A549 (cell line): ENCODE data around the gene DLX1.

Source experiments
- BCL3 ChIP-seq: fragments of >200 bp; sonication (Bioruptor Twin); formaldehyde crosslinking; IDR thresholded peaks from 3 replicates; pipeline ENCODE4 v1.6.1; 2016
- CBX8 ChIP-seq: fragments of 200-600 bp; sonication (generic); IDR thresholded peaks from 2 replicates; pipeline ENCODE4 v1.6.1; 2016
- CEBPB ChIP-seq, 2 experiments: fragments of >200 bp in 1 of 2; sonication (Bioruptor Twin) in 1 of 2; formaldehyde crosslinking in 1 of 2; IDR thresholded peaks; 2 replicates each; pipeline ENCODE4 v1.6.1; 2012 to 2016
- CHD2 ChIP-seq: fragments of 150-350 bp; IDR thresholded peaks from 2 replicates; pipeline ENCODE4 v1.6.1; 2014; ENCODE audit warnings: low read length; ENCODE audit not compliant: partially characterized antibody
- CTCF ChIP-seq: fragments of >200 bp; sonication (Bioruptor Twin); formaldehyde crosslinking; IDR thresholded peaks from 3 replicates; pipeline ENCODE4 v1.5.1; 2016
- EP300 ChIP-seq, 2 experiments: fragments of >200 bp; sonication (Bioruptor Twin); formaldehyde crosslinking; IDR thresholded peaks; 2 replicates in 1 of 2; 3 replicates in 1 of 2; pipeline ENCODE4 v1.6.1; 2016 to 2017
- FOXS1 ChIP-seq: fragments of 250-450 bp; sonication (Bioruptor Pico); IDR thresholded peaks from 2 replicates; pipeline ENCODE4 v1.5.0; 2020; ENCODE audit warnings: mild to moderate bottlenecking, moderate library complexity
- PBX3 ChIP-seq: IDR thresholded peaks from 2 replicates; pipeline ENCODE4 v1.6.1; 2012
- POLR2A ChIP-seq: IDR thresholded peaks from 2 replicates; pipeline ENCODE4 v1.6.1; 2012; ENCODE audit warnings: mild to moderate bottlenecking, low read length
- TP53 ChIP-seq: fragments of 250-450 bp; sonication (Bioruptor Pico); IDR thresholded peaks from 2 replicates; pipeline ENCODE4 v1.5.0; 2021; ENCODE audit warnings: mild to moderate bottlenecking, moderate library complexity

- TF ChIP-seq CEBPB (IDR thresholded peaks at IDR 0.05), result no peak
- TF ChIP-seq CTCF, result no peak
- TF ChIP-seq EP300 (IDR thresholded peaks at IDR 0.05), result no peak
- no peak for TF ChIP-seq TP53 (CRISPR knock-in tag)
- no peak for TF ChIP-seq CBX8
- TF ChIP-seq BCL3, result no peak
- TF ChIP-seq POLR2A, result no peak
- no peak for TF ChIP-seq PBX3
- no peak for TF ChIP-seq FOXS1 (CRISPR knock-in tag)
- TF ChIP-seq CHD2, result no peak
Observed at GRCh38 chr2:172137109-172137508, 51.8 kb downstream of the DLX1 start.
